ENCODE measurements around the gene RNF26. TPM values are rescaled to one million over a fixed set of nuclear protein-coding genes. Genes with fewer than 3 reads are reported as not detected.

The RNF26 gene
- total RNA-seq, 4 donors from 2014 or later = 8.9 to 11.1 (median 9.4) TPM

- no peak for DNase-seq (ENCODE audit: low spot score)
- ATAC-seq (ENCODE audit: low FRiP score) = no peak
- TF ChIP-seq, protein P1, sequence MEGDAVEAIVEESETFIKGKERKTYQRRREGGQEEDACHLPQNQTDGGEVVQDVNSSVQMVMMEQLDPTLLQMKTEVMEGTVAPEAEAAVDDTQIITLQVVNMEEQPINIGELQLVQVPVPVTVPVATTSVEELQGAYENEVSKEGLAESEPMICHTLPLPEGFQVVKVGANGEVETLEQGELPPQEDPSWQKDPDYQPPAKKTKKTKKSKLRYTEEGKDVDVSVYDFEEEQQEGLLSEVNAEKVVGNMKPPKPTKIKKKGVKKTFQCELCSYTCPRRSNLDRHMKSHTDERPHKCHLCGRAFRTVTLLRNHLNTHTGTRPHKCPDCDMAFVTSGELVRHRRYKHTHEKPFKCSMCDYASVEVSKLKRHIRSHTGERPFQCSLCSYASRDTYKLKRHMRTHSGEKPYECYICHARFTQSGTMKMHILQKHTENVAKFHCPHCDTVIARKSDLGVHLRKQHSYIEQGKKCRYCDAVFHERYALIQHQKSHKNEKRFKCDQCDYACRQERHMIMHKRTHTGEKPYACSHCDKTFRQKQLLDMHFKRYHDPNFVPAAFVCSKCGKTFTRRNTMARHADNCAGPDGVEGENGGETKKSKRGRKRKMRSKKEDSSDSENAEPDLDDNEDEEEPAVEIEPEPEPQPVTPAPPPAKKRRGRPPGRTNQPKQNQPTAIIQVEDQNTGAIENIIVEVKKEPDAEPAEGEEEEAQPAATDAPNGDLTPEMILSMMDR (IDR thresholded peaks at IDR 0.05) = no peak
Measured at GRCh38 chr11:119307219-119307618, 27.1 kb upstream of the RNF26 start.

- no peak for DNase-seq (ENCODE audit: low spot score)
- no peak for ATAC-seq (ENCODE audit: low FRiP score)
- TF ChIP-seq, protein P1 (IDR thresholded peaks at IDR 0.05) = no peak
Measured at GRCh38 chr11:119307974-119308373, 26.4 kb upstream of the RNF26 start.

DNA sequence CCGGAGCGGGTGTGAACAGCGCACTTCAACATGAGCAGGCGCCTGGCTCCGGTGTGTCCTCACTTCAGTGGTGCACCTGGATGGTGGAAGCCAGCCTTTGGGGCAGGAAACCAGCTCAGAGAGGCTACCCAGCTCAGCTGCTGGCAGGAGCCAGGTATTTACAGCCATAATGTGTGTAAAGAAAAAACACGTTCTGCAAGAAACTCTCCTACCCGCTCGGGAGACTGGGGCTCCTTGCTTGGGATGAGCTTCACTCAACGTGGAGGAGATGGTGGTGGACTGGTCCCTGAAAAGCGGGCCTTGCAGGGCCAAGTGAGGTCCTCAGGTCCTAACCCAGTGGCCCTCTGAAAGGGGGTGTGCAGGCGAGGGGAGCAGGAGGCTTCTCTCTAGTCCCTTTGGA, 24.9 kb upstream of the RNF26 start:
- DNase-seq (ENCODE audit: low spot score) (no peak), ATAC-seq (ENCODE audit: low FRiP score) (no peak)
- TF ChIP-seq, protein P1 (IDR thresholded peaks at IDR 0.05) = no peak

DNA sequence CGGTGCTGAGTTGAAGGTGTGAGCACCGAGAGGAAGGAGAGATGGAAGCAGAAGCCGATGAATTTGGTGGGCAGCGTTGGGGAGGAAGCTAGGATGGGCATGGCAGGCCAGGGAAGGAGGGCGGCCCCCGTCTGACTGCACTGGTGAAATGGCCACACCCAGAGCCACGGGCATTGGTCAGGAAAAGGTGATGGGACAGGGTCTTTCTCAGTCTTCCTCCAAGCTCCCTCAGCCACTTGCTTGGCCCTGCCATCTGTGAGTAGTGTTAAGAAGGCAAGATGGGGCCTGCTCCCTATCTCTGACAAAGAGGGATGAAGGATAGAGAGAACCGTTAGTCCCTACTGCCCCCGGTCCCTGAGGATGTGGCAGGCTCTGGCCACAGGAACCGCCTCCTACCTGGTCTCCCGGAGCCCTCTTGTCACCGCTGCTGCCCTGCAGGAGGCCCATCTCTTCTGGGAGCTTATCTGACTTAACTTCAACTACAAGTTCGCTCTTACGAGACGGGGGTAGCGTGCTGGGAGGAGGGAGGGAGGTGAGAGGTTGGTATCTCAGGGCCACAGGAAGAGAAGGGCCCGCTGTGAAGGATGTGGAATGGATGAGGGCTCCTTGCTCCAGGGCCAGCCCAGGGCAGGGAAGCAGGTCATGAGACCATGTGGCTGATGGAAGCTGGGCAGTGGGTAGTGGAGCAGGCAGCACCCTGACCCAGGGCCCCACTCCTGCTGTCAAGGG, 24.2 kb upstream of the RNF26 start:
- TF ChIP-seq, protein P1 (IDR thresholded peaks at IDR 0.05) = no peak
- DNase-seq (ENCODE audit: low spot score) (no peak), ATAC-seq (ENCODE audit: low FRiP score) (no peak)

DNA sequence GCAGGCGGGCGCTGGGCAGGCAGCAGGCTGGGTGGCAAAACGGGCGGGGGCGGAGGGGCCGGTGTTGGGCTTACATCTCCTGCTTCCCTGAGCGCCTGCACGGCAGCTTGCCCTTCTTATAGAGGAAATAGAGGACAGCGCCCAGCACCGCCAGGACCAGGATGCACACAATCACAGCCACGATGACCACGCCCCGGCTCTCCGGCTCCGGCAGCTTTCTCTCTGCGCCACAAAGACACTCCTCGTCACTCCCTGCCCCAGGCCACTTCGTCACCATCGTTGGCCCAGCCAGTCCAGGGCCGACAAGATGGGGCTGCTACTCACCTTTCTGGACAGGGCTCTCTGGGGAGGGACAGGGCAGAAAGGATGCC, 23.7 kb upstream of the RNF26 start:
- DNase-seq (ENCODE audit: low spot score) (no peak), ATAC-seq (ENCODE audit: low FRiP score) (no peak)
- TF ChIP-seq, protein P1 (IDR thresholded peaks at IDR 0.05) = no peak

DNA sequence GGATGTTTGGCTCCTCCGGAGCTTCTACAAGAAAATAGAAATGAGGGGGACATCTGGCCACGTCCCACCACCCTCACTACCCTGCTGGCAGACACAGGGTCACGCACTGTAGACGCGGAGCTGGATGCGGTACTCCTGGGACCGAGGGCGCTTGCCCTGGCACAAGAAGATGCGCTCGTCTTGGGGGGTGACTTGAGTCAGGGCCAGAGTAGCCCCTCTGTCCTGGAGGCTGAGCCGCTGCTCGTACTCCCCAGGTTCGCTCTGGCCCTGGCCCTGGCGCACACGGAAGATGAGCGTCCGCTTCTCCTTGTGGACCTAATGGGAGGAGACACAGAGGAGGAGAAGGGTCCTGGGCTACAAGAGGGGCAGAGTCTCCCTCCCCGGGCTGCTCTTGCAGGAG, 19.6 kb upstream of the RNF26 start:
- ATAC-seq (ENCODE audit: low FRiP score) (no peak), DNase-seq (ENCODE audit: low spot score) (no peak)
- TF ChIP-seq, protein P1 (IDR thresholded peaks at IDR 0.05) = no peak
